HFF-Myc (cell line): ENCODE data around the gene MVD.

Experiments used
- DNase-seq: peaks from one replicate; pipeline ENCODE4 v3.0.0-alpha.2; 2011; ENCODE audit warnings: low read depth; ENCODE audit errors: extremely low read depth
- H3K4me3 ChIP-seq: replicated peaks from 2 replicates; pipeline ENCODE4 v1.5.1; 2011; ENCODE audit warnings: low read depth, mild to moderate bottlenecking, control low read depth, low read length
- TF ChIP-seq, protein P1 (sequence below): IDR thresholded peaks from 2 replicates; pipeline ENCODE4 v1.5.1; 2012; ENCODE audit warnings: mild to moderate bottlenecking, low read depth, low read length, control low read depth; ENCODE audit errors: missing control alignments

The MVD gene

DNA sequence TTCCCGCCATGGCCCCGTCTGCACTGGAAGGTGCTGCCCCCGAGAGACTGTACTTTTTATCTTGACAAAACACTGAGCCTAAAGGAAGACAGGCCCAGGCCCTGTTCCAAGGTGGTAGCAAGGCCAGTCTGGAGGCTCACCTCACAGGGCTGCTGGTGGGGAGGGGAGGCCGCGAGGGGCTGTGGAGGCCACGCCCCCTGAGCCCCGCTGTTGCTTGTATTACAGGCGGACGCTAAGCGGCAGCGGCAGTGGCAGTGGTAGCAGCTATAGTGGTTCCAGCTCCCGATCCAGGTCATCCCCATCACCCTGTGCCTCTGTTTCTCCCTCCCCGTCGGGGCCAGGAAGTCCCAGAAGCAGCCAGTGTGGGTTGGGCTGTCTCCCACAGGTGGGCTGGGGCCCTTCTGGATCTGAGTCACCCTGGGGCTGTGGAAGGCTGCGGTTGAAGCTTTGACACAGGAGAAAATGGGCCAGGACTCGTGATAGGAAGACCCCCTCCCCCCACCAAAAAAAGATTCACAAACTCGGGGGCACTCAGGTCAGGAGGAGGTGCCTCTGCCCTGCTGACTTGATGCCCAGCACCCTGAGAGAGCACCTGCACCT lies 37.8 kb downstream of the MVD start:
- TF ChIP-seq, protein P1, sequence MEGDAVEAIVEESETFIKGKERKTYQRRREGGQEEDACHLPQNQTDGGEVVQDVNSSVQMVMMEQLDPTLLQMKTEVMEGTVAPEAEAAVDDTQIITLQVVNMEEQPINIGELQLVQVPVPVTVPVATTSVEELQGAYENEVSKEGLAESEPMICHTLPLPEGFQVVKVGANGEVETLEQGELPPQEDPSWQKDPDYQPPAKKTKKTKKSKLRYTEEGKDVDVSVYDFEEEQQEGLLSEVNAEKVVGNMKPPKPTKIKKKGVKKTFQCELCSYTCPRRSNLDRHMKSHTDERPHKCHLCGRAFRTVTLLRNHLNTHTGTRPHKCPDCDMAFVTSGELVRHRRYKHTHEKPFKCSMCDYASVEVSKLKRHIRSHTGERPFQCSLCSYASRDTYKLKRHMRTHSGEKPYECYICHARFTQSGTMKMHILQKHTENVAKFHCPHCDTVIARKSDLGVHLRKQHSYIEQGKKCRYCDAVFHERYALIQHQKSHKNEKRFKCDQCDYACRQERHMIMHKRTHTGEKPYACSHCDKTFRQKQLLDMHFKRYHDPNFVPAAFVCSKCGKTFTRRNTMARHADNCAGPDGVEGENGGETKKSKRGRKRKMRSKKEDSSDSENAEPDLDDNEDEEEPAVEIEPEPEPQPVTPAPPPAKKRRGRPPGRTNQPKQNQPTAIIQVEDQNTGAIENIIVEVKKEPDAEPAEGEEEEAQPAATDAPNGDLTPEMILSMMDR = no peak
- no peak overlapping the region for H3K4me3 ChIP-seq
- DNase-seq = no peak

DNA sequence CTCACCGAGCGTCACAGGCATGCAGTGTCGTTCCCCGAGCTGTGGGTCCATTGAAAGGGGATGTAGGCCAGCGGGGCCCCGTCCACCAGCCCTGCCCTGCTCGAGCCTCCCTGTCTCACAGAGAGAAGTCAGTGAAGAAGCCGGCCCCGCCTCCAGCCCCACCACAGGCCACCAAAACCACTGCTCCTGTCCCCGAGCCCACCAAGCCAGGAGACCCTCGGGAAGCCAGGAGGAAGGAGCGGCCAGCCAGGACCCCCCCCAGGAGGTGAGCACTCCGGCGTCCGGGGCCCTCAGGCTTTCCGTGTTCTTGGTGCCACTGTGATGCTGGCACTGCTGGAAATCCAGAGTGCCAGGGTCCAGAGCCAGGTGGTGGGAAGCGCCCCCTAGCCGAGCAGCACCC lies 38.4 kb downstream of the MVD start:
- no peak overlapping the region for H3K4me3 ChIP-seq
- no peak for DNase-seq
- TF ChIP-seq, protein P1 = no peak

DNA sequence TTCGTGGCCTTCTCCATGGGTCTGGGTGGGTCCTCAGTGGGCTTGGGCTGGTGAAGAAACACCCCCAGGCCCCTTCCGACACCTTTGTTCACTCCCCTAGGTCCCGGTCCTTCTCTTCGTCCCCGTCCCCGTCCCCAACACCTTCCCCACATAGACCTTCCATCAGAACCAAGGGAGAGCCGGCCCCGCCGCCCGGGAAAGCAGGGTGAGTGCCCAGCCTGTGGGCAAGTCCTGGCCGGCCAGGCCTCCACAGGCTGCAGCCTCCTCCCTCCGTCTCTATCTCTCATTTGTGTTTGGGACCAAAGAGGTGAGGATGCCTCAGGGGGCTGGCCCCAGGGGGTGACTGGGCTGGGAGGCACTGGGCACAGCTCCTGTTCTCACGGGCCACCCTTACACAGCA lies 39.0 kb downstream of the MVD start:
- no peak for DNase-seq
- TF ChIP-seq, protein P1 = no peak
- H3K4me3 ChIP-seq = no peak overlapping the region

DNA sequence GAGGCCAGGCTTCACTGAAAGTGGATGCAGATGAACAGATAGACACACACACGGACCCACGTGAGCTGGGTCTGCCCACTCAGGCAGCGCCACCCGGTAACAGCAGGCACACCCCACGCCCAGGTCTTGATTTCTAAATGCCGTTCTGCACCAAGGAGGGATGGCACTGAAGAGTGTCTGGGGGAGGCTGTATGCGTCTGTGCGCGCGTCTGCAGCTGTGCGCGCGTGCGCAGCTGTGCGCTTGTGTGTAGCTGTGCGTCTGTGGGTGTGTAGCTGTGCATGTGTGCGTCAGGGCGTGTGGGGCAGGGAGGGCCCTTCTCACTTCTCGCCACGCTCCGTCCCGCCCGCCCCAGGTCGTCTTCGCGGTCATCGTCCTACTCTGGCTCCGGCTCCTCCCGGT lies 40.0 kb downstream of the MVD start:
- TF ChIP-seq, protein P1 = no peak
- no peak for DNase-seq
- H3K4me3 ChIP-seq = no peak overlapping the region

DNA sequence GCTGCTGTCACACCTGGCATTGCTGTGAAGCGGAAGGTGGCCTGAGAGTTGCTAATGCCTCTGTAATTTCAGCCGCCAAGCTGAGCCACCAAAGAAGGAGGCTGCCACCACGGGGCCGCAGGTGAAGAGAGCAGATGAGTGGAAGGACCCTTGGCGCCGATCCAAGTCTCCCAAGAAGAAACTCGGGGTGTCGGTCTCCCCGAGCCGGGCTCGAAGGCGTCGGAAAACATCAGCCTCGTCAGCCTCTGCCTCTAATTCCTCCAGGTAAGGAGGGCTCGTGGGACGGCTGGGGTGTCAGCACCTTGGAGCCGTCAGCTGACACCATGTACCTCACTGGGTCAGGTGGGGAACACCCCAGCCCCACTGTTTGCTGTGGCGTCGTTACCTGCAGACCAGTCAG lies 40.8 kb downstream of the MVD start:
- TF ChIP-seq, protein P1 = no peak
- DNase-seq = no peak
- no peak overlapping the region for H3K4me3 ChIP-seq

DNA sequence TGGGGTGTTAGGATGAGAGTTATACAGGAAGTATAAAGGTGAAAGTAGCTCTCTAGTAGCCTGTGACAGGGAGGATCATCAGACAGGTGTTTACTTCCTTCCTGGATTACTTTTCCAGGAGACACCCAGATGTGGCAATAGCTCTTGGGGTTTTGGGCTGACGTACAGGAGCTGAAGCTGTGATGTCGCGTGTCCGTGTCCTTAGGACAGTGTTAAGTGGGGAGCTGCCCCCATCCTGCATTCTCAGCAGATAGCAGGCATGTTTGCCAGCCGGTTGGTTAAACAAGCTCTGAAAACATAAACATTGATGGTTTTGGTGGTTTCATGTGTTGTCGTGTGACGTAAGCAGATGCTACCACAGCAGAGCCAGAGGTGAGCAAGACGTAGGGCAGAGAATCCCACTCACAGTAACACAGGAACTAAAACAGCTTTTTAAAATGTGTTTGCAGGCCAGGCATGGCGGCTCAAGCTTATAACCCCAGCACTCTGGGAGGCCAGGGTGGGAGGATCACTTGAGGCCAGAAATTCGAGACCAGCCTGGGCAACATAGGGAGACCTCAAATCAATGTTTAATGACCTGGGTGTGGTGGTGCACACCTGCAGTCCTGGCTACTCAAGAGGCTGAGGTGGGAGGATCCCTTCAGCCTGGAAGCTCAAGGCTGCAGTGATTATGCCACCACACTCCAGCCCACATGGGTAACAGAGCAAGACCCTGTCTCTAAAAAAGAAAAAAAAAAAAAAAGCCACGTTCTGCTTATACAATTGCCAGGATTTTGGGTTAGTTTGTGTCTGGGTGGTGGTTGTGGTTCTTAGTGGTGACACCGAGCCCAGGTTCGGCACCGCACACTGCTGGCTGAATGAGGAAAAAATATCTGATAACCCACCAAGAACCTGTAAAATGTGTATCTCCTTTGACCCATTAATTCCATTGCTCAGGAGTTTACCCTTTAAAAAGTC lies 42.8 kb downstream of the MVD start:
- TF ChIP-seq, protein P1 = no peak
- no peak overlapping the region for H3K4me3 ChIP-seq
- no peak for DNase-seq
